Measurements from ENCODE around the gene USP20.

GRCh38 chr9:129919277-129919676 lies 84.0 kb downstream of the USP20 start:
- TF ChIP-seq ELF4 (IDR thresholded peaks at IDR 0.05) (no peak), L3MBTL2 (conservative IDR thresholded peaks at IDR 0.05) (no peak)
